Measurements from ENCODE around the gene SLC12A7.

- TF ChIP-seq POLR2A (IDR thresholded peaks at IDR 0.05), result no peak
- TF ChIP-seq CTCF (IDR thresholded peaks at IDR 0.05), result no peak
- TF ChIP-seq POLR2AphosphoS5 (IDR thresholded peaks at IDR 0.05), result no peak
These were observed 67.7 kb downstream of the SLC12A7 start for GRCh38 chr5:1044117-1044516.
